Esophagus squamous epithelium (tissue), 5 donors: Measurements from ENCODE around the gene DPH2. TPM values are rescaled to one million over a fixed set of nuclear protein-coding genes. Genes with fewer than 3 reads are reported as not detected.
A peak's percentile ranks its signal among the peaks of the same experiment; 100 is the strongest.

Source experiments
- DNase-seq: peaks from one replicate; lab custom pipeline; 2025; lab: John Stamatoyannopoulos, UW
- H3K27ac ChIP-seq, 4 donors: fragments of 200-600 bp; sonication (generic); one replicate each; pipeline ENCODE4 v1.5.1; 2016 to 2019; ENCODE audit warnings: mild to moderate bottlenecking in 1 of 4
- H3K27me3 ChIP-seq, 4 donors: fragments of 200-600 bp; sonication (generic); 1 replicate in 3 of 4; 2 replicates in 1 of 4; pipeline versions ENCODE4 v1.5.1 to v1.6.0; 2017 to 2021; ENCODE audit warnings: antibody characterized with exemption in 1 of 4
- H3K36me3 ChIP-seq, 3 donors: fragments of 200-600 bp; sonication (generic); one replicate each; pipeline ENCODE4 v1.5.1; 2016 to 2019
- H3K4me1 ChIP-seq, 3 donors: fragments of 200-600 bp; sonication (generic); one replicate each; pipeline ENCODE4 v1.5.1; 2017 to 2019
- H3K4me3 ChIP-seq, 4 donors: fragments of 200-600 bp; sonication (generic); 1 replicate in 3 of 4; 2 replicates in 1 of 4; pipeline ENCODE4 v1.5.1; 2016 to 2019; ENCODE audit warnings: mild to moderate bottlenecking in 2 of 4, moderate library complexity in 1 of 4
- H3K9me3 ChIP-seq, 3 donors: fragments of 200-600 bp; sonication (generic); one replicate each; pipeline ENCODE4 v1.5.1; 2016 to 2019
- POLR2A ChIP-seq, 4 donors: fragments of 450-650 bp; IDR thresholded peaks; one replicate each; pipeline ENCODE4 v1.6.1; 2017; ENCODE audit warnings: antibody characterized with exemption in 4 of 4, mild to moderate bottlenecking in 4 of 4, moderate library complexity in 3 of 4
- WGBS, 2 donors: methylation state at CpG; one replicate each; pipeline ENCODE4 v1.1.5; 2018; 5-methylcytosine and 5-hydroxymethylcytosine counted together
- intact Hi-C: fragments of 100-400 bp; cut with DNase I; formaldehyde crosslinking; loops from one replicate; pipeline ENCODE4 v1.15.0; 2022
- total RNA-seq, 4 donors: library from RNA; depleted of rRNA; stranded (reverse); fragments of >200 nt; gene quantifications; one replicate each; pipeline ENCODE4 v1.1.0, GENCODE V29; 2016
- TF ChIP-seq, protein P1 (sequence below), 6 experiments: fragments of 450-650 bp in 4 of 6; fragments of 200-600 bp in 2 of 6; sonication (generic) in 2 of 6; IDR thresholded peaks; one replicate each; pipeline ENCODE4 v1.5.1; 2016 to 2019; ENCODE audit warnings: antibody characterized with exemption in 6 of 6, mild to moderate bottlenecking in 4 of 6, moderate library complexity in 4 of 6
- donor health status: DM: yes; HTN: yes; CAD: no.

The DPH2 gene
- total RNA-seq, 4 donors from 2014 or later, result 14.0 to 34.6 (median 27.7) TPM

DNA sequence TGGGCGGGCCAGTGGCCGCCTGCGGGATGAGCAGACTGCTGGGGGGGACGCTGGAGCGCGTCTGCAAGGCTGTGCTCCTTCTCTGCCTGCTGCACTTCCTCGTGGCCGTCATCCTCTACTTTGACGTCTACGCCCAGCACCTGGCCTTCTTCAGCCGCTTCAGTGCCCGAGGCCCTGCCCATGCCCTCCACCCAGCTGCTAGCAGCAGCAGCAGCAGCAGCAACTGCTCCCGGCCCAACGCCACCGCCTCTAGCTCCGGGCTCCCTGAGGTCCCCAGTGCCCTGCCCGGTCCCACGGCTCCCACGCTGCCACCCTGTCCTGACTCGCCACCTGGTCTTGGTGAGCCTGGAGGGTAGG lies 11.3 kb downstream of the DPH2 start:
- DNase-seq, result no peak
- Histone ChIP-seq H3K4me3 (peak overlapping the region in 2 of 4 donors; percentile 87 to 94), H3K9me3 (no peaks in the 10 kb centered on the region), H3K36me3 (peaks cover 12 to 69% (median 18%) of the 10 kb centered on the region in 3 donors), H3K27me3 (no peaks in the 10 kb centered on the region), H3K27ac (peak overlapping the region; percentile 47 to 84 (median 80)), H3K4me1 (peaks cover 37 to 58% (median 39%) of the 10 kb centered on the region in 3 donors)
- TF ChIP-seq POLR2A (IDR thresholded peaks at IDR 0.05), result no peak
- TF ChIP-seq, protein P1, sequence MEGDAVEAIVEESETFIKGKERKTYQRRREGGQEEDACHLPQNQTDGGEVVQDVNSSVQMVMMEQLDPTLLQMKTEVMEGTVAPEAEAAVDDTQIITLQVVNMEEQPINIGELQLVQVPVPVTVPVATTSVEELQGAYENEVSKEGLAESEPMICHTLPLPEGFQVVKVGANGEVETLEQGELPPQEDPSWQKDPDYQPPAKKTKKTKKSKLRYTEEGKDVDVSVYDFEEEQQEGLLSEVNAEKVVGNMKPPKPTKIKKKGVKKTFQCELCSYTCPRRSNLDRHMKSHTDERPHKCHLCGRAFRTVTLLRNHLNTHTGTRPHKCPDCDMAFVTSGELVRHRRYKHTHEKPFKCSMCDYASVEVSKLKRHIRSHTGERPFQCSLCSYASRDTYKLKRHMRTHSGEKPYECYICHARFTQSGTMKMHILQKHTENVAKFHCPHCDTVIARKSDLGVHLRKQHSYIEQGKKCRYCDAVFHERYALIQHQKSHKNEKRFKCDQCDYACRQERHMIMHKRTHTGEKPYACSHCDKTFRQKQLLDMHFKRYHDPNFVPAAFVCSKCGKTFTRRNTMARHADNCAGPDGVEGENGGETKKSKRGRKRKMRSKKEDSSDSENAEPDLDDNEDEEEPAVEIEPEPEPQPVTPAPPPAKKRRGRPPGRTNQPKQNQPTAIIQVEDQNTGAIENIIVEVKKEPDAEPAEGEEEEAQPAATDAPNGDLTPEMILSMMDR (IDR thresholded peaks at IDR 0.05), result no peak
- WGBS, 2 donors, result 36% methylated on average over 4 of the region's 20 CpGs; no CpG with 5 or more reads in 1 of the 2 donors
- intact Hi-C loops, result no loop called here

DNA sequence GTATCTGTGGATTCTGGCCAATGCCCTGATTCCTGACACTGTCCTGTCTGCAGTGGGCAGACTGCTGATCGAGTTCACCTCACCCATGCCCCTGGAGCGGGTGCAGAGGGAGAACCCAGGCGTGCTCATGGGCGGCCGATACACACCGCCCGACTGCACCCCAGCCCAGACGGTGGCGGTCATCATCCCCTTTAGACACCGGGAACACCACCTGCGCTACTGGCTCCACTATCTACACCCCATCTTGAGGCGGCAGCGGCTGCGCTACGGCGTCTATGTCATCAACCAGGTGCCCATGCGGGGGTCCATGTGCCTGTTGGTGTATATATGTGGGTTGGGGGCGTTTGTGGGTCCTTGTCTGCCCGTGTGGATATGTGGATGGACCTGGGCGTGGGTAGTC lies 11.8 kb downstream of the DPH2 start:
- peaks cover 32 to 52% (median 37%) of the 10 kb centered on the region in 3 donors for H3K4me1 ChIP-seq
- no peak for TF ChIP-seq POLR2A (IDR thresholded peaks at IDR 0.05)
- TF ChIP-seq, protein P1 (IDR thresholded peaks at IDR 0.05), result no peak
- no peak overlapping the region for H3K4me3 ChIP-seq
- no peak for DNase-seq
- 87 to 95% methylated on average over 3 to 20 of the region's 20 CpGs for WGBS, 2 donors
- H3K27me3 ChIP-seq, result no peaks in the 10 kb centered on the region
- peak overlapping the region in 1 of 4 donors; percentile 84 for H3K27ac ChIP-seq
- H3K36me3 ChIP-seq, result peaks cover 9 to 69% (median 14%) of the 10 kb centered on the region in 3 donors
- H3K9me3 ChIP-seq, result no peaks in the 10 kb centered on the region
- intact Hi-C loops, result no loop called here

DNA sequence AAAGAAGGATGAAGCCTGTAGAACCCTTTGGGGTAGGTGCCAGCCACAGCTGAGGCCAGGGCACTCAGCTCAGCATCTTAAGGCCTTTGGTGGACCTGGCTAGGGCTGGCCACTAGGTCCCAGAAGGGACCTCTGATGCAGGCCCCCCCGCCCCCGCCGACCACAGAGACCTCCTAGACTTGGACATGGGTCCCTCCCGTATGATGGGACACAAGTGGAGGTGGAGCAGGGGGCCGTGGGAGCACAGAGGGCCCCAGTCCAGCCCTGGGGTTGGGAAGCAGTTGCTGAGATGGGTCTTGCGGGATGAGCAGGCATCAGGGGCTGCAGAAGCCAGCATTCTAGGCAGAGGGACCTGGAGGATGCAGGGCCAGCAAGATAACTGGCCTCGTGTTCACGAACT lies 12.4 kb downstream of the DPH2 start:
- no peak for DNase-seq
- Histone ChIP-seq H3K4me1 (peaks cover 26 to 46% (median 32%) of the 10 kb centered on the region in 3 donors), H3K9me3 (no peaks in the 10 kb centered on the region), H3K27me3 (no peaks in the 10 kb centered on the region), H3K36me3 (peaks cover 4 to 65% (median 8%) of the 10 kb centered on the region in 3 donors), H3K27ac (no peak overlapping the region), H3K4me3 (no peak overlapping the region)
- TF ChIP-seq POLR2A (IDR thresholded peaks at IDR 0.05), result no peak
- TF ChIP-seq, protein P1 (IDR thresholded peaks at IDR 0.05), result no peak
- WGBS, 2 donors, result 97 to 100% methylated on average over 3 of the region's 8 CpGs
- intact Hi-C loops, result no loop called here

DNA sequence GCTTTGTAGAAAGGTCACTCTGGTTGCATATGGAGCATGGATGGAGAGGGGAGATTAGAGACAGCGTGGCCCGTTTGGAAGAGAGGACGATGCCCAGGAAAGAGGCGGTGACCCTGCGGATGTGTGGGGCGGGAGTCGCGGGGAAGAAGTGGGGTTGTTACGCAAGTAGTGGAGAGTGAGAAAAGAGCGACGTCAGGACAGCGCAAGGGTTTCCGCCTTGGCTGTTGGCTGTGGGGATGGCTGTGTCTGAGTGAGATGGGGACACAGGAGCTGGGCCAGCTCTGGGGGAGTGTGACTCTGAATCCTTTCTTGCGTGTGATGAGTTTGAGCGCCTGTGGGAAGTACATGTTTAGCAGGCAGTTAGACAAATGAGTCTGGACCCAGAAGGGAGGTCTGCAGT lies 13.0 kb downstream of the DPH2 start:
- peaks cover 3 to 59% (median 3%) of the 10 kb centered on the region in 3 donors for H3K36me3 ChIP-seq
- no peaks in the 10 kb centered on the region for H3K9me3 ChIP-seq
- H3K27me3 ChIP-seq, result no peaks in the 10 kb centered on the region
- 83 to 84% methylated on average over 15 of the region's 15 CpGs for WGBS, 2 donors
- no peak for DNase-seq
- peaks cover 25 to 41% (median 32%) of the 10 kb centered on the region in 3 donors for H3K4me1 ChIP-seq
- no peak overlapping the region for H3K4me3 ChIP-seq
- H3K27ac ChIP-seq, result no peak overlapping the region
- intact Hi-C loops, result no loop called here
- TF ChIP-seq, protein P1 (IDR thresholded peaks at IDR 0.05), result no peak
- no peak for TF ChIP-seq POLR2A (IDR thresholded peaks at IDR 0.05)

DNA sequence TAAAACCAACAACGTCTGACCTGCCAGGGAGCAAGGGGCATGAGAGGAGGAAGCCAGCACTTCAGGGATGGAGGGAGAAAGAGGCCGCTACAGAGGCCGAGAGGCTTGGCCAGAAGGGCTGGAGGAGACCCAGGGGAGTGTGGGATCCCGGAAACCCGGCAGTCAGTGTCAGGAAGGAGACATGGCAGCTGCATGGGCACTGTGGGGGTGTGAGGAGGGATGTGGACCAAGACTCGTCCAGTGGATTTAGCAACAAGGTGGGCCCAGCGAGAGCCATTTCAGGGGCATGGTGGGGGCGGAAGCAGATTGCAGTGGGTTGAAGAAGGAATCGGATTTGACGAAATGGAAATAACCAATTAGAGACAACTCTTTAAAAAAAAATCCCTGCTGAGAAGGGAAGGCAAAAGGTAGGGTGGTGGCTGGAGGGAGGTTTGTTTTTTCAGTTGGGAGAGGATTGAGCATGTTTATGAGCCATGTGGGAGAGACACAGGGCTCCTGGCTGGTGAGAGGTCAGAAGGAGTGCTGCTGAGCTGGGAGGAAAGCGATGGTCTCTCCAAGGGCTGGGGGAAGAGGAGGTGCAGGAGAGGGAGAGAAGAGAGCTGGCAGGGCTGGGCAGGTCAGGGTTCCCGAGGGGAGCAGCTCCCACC lies 13.6 kb downstream of the DPH2 start:
- Histone ChIP-seq H3K27me3 (no peaks in the 10 kb centered on the region), H3K27ac (no peak overlapping the region), H3K9me3 (no peaks in the 10 kb centered on the region), H3K4me1 (peaks cover 20 to 35% (median 27%) of the 10 kb centered on the region in 3 donors), H3K36me3 (peaks cover 0 to 54% (median 3%) of the 10 kb centered on the region in 3 donors), H3K4me3 (no peak overlapping the region)
- 77 to 84% methylated on average over 12 of the region's 12 CpGs for WGBS, 2 donors
- intact Hi-C loops, result no loop called here
- no peak for TF ChIP-seq POLR2A (IDR thresholded peaks at IDR 0.05)
- no peak for DNase-seq
